Activated T-cell treated with anti-CD3 and anti-CD28 coated beads for 24 hours (primary cell): ENCODE data around the gene ATP10B.

Source experiments
- DNase-seq: peaks from one replicate; pipeline ENCODE4 v3.0.0-alpha.2; 2020; ENCODE audit warnings: low read depth

Gene ATP10B

GRCh38 chr5:160547872-160548271 lies 304.1 kb downstream of the ATP10B start:
- no peak for DNase-seq

GRCh38 chr5:160547061-160547460 lies 304.9 kb downstream of the ATP10B start:
- DNase-seq, result no peak

- DNase-seq, result no peak
Measured at GRCh38 chr5:160545832-160546231, 306.2 kb downstream of the ATP10B start.

GRCh38 chr5:160543395-160543794 lies 308.6 kb downstream of the ATP10B start:
- DNase-seq, result no peak

- DNase-seq, result no peak
Measured at GRCh38 chr5:160542840-160543239, 309.2 kb downstream of the ATP10B start.

GRCh38 chr5:160542281-160542680 lies 309.7 kb downstream of the ATP10B start:
- DNase-seq, result no peak

- peak; percentile 59 for DNase-seq
Measured at GRCh38 chr5:160539431-160539830, 312.6 kb downstream of the ATP10B start.

- DNase-seq, result no peak
Measured at GRCh38 chr5:160537940-160538339, 314.1 kb downstream of the ATP10B start.

GRCh38 chr5:160537116-160537515 lies 314.9 kb downstream of the ATP10B start:
- no peak for DNase-seq

- DNase-seq, result no peak
Measured at GRCh38 chr5:160534914-160535313, 317.1 kb downstream of the ATP10B start.

GRCh38 chr5:160534125-160534524 lies 317.9 kb downstream of the ATP10B start:
- DNase-seq, result no peak

GRCh38 chr5:160525471-160526261 lies 326.3 kb downstream of the ATP10B start:
- DNase-seq, result no peak

GRCh38 chr5:160524827-160525226 lies 327.2 kb downstream of the ATP10B start:
- DNase-seq, result no peak

GRCh38 chr5:160523502-160524163 lies 328.4 kb downstream of the ATP10B start:
- no peak for DNase-seq

- no peak for DNase-seq
Measured at GRCh38 chr5:160521392-160521663, 330.7 kb downstream of the ATP10B start.

GRCh38 chr5:160520609-160521391 lies 331.2 kb downstream of the ATP10B start:
- DNase-seq, result no peak

- no peak for DNase-seq
Measured at GRCh38 chr5:160516696-160517530, 335.1 kb downstream of the ATP10B start.

GRCh38 chr5:160514866-160515265 lies 337.1 kb downstream of the ATP10B start:
- DNase-seq, result no peak

- DNase-seq, result no peak
Measured at GRCh38 chr5:160514191-160514590, 337.8 kb downstream of the ATP10B start.

- no peak for DNase-seq
Measured at GRCh38 chr5:160513485-160513884, 338.5 kb downstream of the ATP10B start.
